Stimulated activated CD8-positive, alpha-beta memory T cell treated with anti-CD3 and anti-CD28 coated beads, Interleukin-12 subunit alpha, Interleukin-12 subunit beta, amount 100 ng/mL, for 4 hours (primary cell): Measurements from ENCODE around the gene NEUROD2.

Experiments used
- DNase-seq: peaks from one replicate; pipeline ENCODE4 v3.0.0-alpha.2; 2020; ENCODE audit warnings: low read depth

The NEUROD2 gene

DNA sequence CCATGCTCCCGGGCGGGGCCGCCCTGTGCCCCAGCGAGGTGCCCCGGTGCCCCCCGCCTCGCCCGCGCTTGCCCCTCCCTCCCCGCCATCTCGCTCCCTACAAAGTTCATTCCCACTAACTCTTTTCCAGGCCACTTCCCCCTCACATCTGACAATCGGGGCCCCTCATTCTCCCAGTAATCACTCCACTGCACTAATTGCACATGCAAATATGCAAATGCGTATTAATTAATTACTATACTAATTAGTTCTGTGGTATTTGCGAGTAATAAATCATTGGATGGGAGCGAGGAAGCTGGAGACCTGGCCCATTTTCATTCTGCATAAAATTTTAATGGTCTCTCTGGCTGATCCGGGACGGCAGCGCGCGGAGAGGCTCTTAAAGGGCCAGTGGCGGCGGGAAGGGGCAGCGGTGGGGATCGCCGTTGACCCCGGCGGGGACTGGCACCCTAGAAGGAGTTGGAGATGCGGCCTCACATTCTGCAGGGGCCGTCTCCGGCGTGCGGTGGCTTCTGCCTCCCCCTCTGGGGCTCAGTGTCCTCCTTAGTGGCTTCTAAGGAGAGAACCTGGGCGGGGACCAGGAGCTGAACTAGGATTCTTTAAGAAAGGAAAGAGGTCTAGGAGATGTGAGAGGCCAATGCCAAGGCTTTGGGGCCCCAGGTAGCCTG is 10.7 kb upstream of the NEUROD2 start:
- no peak for DNase-seq

DNA sequence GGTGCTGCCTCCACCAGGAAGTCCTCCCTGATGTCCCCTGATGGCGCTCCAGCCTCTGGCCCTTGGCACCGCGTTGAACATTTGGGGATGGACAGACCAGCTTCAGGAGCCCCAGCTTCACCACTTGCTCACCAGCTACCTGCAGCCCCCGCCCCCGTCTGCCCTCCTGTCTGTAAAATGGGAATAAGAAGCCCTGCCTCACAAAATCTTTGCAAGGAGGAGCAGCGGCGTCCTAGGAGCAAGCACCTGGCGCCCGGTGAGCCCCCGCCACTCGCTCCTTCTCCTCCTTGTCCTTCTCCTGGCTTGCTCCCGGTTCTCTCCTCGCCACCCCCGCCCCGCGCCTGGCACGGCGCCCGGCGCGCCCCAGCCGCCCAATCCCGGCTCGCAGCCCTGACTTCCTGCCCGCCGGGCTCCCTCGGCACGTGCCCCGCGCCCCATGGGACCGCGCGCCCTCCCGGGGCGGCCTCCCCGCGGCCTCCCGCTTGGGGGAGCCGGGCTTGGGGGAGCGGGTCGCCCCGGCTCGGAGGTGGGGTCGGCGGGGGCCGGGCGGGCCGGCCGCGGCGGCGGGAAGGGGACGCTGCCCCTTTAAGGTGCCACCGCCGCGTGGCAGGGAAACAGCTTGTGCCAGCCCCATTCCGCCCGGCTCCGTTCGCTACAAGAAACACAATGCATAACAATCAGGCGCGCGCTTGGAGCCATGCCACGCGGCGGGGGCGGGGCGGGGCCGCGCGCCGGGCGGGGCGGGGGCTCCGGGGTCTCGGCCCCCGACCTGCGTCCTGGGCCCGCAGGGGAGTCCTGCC is 9.9 kb upstream of the NEUROD2 start:
- peak; percentile 37 for DNase-seq

DNA sequence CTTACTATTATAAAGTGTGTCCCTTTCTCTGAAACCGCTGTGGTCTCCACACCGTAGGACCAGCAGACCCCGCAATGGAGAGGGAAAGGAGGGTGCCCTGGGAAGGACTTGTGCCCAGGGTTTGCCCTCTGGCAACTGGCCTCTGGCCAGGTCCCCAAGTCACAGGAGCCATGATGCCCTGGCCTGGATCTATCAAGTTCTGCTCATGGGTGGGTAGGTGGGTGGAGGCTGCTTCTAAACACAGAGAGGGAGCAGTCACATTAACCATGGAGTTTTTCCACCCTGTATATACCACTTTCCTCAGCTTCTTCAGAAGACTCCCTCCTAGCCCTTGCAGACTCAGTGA is 9.4 kb upstream of the NEUROD2 start:
- DNase-seq: no peak

DNA sequence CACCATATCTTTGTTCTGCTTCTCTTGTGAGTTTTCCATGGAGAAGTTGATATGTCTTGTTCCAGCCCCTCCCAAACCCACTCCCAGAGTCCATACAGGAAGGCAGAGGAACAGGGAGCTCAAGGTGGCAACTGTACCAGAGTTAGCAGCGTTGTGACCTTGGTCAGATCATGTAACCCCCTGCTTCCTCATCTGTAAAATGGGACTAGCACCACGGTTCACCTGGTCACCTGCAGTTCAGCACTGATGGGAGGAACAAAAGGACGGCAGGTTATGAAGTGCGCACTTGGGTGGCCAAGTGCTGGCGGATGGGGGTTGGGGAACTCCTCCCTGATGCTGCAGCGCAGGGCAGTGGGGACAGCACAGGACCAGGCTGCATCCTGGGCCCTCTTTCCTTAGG is 7.7 kb upstream of the NEUROD2 start:
- DNase-seq: no peak

DNA sequence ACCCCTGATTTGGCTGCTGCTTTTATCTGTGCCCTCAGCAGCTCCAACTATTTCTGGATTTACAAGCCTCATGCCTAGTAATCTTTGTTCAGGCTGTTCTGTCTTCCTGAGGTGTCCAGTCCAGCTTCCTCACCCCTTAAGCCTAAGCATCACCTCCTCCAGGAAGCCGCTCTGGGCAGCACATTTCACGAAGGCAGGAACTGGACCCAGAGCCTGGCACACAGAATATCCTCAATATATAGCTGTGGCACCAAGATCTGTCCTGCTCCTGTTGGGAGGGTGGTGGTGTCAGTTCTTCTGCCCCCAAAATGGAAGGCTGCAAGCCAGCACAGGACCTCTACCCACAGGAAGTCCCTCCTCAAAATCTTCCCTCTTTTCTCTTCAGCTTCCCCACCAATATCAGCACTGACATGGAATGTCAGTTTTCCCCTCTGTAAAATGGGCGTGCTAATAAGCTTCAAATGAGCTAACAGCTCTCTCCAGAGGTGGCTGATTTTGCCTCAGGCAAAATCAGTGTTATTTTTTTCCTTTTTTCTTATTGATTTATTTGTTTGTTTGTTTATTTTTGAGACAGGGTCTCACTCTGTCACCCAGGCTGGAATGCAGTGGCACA is 6.9 kb upstream of the NEUROD2 start:
- no peak for DNase-seq

DNA sequence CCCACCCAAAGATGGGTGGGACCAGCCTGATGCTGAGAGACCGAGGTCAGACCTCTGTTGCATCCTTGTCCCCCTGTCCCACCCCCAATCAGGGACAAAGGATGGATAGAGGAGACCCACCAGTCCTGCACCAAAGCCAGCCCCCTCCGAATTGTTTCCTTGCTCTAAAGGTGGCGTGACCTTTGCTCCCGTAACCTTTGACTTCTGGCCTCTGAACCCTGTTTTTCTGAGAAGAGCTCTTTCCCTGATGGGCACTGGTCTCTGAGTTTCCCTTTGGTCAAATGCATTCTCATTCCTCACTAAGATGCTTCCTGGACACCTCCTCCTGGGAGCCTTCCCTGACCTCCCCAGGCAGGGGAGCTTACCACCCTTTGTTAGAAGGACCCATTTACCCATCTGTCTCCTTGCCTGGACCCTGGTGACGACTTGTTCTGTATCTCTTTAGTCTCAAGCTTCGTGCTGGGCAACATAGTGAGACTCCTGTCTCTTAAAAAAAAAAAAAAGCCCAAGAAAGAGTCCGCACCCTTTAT is 5.3 kb upstream of the NEUROD2 start:
- DNase-seq: no peak

DNA sequence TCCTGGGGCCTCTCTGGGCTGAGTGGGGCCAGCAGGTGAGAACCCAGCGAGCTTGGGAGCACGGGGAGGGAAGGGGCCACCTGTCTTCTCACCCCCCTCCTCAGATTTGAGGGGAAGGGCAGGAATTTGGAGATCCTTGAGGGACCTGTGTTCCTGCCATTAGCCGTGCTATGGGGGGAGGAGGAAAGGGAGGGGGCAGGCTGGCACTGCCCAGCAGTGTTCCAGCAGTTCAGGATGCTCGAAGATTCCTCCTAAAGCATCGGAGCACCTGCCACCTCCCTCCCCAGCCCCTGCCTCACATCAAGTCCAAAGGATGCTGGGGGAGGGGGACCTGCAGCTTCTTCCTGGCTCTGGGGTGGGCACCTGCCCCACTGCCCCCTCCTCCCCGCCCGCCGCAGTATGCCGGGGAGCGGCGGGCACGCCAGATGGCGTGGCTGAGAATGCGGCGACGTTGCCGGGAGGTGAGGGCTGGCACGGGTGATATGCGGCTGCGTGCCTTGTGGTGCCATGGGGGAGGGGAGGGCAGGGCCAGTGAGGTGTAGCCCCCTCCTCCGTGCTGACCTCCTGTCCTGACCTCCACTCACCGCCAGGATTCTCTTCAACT is 4.7 kb upstream of the NEUROD2 start:
- no peak for DNase-seq

DNA sequence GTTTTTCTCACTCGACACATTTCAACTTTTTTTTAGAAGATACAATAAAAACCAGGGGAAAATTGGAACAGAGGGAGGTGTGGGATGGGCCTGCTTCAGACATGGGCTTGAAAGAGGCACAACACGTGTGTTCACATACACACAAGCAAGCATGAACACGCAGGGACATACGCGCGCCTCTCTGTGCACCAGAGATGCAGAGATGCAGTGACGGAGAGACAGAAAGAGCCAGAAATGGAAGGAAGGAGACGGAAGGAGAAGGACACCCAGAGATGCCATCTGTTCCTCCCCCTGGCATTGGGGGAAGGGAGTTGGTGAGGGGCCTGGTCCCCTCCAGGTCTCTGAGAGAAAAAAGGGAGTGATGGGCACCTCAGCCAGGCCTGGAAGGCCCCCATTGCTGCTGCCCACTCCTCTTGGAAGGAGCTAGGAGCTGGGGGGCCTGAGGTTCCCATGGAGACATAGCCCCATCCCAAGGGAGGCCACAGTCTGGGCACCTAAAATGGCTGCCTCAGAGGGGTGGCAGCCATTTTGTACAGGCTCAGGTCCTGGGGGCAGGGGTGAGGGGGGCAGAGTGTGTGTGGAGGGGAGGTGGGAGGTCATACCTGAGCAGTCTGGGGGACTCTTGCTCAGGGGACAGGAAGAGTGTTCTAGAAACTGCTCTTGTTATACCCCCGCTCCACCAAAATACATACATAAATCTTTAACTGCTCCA is 3.8 kb upstream of the NEUROD2 start:
- DNase-seq: no peak

DNA sequence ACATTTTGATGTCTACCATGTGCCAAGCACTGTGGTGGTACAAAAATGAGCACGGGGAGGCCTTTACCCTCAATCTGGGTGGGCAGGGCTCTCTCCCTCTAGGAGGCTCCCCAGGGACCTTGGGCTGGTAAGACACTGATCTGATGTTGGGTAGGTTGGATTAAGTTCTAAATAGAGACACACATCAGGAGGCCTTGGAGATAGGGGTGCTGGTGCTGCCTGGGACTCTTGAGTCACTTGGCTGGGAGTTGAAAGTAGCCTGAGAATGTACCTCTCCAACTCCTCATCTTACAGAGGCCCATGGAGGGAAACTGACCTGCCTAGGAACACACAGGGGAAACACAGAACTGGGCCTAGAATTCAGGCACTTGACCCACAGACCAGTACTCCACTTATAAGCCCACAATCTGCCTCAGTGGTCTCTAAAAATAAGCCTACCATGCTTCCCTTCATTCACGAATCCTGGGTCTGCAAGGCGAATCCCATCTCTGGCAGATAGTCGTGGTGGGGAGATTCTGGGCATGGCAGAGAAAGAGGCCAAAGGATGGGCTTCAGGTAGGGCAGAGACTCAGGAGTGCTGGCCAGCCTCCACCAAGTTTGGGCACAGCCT is 1.8 kb upstream of the NEUROD2 start:
- no peak for DNase-seq

DNA sequence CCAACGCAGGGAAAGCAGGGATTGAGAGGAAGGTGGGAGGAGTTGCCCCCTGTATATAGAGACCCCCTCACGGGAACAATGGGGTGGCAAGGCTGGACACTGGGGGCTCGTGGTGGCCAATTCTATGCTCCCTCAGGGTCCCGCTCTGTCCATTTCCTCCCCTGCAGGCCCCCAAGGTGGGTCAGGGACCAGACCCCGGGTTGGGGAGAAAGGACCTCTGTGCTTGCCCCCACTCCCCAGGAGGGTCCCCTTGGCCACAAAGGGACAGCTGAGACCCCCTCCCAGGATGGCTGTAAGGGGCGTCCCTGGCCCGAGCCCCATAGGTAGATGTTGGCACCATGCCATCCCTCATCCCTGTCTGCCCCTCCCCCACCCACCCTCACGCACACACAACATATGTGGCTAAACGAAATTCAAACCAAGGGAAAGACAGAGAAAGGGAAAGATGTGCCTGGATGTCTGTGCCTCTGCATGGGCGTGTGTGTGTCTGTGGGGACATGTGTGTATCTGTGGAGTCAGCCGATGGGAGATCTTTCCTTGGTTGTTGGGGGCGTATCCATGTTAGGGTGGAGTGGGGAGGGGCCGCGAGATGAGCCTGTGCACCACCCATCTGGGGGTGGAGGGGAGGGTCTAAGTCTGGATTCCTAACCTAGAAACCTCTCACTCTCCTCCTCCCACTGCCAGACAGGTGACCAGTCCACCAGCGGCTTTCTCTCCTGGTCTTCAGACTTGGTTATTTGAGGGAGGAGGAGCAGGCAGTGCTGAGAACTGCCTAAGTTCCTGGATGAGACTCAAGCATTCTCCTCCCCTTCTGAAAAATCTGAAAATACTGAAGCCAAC is 642 bp upstream of the NEUROD2 start:
- no peak for DNase-seq

DNA sequence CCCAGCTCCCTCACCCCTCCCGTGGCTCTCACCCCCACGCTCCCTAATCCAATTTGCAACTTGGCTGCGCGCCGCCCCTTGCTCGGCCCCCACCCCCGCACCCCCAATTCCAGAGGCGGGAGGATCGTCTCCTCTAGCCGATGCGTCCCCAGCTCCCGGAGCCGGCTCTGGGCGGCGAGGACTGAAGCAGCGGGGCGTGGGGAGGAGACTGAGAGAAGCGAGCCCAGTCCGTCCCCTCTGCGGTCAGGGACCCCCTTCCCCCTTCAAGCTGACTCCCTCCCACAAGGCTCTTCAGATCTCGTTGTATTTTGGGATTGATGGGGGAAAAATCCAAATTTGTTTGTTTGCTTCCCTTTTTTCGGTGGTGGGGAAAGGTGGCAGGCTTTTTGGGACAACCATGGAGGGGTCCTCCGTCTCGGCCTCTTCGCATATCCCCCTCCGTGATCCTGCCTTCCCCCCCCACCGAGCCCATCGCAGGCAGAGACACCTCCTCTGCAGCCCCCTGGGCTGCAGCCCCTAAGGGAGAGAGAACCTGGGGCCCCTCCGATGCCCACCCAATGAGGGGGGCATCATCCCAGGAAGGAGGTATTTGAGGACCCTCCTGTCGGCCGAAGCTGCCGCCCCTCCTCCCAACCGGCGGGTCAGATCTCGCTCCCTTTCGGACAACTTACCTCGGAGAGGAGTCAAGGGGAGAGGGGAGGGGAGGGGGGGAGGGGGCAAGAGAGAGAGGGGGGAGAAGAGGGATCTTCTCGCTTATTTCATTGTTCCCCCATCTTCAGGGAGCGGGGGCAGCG is 466 bp downstream of the NEUROD2 start:
- DNase-seq: no peak

DNA sequence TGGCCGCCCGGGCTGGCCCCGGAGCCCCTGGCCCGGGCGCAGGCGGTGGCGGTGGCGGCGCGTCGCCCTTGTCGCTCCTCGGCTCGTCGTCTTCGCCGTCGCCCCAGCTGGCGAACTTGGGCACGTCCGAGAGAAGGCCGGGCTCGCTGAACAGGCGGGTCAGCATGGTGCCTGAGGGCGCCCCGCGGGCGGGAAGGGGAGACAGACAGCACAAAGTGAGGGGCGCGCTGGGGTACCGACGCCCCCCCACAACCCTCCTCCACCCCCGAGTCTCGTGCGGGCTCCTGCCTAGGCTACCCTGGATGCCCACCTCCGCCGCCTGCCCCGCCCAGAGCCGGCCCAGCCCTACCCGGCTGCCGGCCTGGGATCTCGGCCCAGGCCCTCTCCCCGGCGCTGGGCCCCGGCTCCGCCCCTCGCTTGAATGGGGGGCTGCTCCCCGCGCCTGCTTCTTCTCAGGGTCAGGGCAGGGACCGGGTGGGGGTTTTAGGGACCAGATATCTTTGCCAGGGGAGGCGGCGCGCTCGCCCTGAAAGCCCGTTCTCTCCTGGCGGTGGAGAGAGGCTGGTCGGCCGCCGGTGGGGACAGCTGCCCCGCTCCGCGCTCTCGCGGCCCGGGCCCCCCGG is 1.2 kb downstream of the NEUROD2 start:
- no peak for DNase-seq

DNA sequence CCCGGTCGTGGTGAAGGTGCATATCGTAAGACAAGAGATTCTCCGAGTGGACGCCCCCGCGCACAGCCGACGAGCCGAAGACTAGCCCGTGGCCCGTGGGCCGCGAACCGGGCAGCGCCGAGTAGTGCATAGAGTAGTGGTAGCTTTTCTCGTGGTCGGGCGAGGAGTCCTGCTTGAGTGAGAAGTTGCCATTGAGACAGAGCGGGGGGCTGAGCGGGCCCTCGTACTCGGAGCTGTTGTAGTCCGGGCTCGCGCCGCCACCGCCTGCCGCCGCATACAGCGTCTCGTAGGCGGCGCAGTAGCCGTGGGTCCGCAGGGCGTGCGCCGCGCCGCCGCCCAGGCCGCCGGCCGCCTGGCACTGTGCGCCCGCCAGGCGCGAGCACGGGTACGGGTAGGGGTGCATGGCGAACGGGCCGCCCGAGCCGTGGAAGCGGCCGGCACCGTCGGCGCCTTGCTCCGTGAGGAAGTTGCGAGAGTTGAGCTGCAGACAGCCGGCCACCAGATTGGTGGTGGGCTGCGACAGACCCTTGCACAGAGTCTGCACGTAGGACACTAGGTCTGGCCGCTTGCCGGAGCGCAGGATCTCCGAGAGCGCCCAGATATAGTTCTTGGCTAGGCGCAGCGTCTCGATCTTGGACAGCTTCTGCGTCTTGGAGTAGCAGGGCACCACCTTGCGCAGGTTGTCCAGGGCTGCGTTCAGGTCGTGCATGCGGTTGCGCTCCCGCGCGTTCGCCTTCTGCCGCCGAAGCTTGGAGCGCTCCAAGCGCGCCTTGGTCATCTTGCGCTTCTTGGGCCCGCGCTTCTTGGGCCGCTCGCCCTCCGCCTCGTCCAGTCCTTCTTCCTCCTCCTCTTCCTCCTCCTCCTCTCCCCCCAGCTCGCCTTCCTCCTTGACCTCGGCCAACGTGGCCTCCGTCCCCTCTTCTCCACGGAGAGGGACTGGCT is 2.0 kb downstream of the NEUROD2 start:
- no peak for DNase-seq

DNA sequence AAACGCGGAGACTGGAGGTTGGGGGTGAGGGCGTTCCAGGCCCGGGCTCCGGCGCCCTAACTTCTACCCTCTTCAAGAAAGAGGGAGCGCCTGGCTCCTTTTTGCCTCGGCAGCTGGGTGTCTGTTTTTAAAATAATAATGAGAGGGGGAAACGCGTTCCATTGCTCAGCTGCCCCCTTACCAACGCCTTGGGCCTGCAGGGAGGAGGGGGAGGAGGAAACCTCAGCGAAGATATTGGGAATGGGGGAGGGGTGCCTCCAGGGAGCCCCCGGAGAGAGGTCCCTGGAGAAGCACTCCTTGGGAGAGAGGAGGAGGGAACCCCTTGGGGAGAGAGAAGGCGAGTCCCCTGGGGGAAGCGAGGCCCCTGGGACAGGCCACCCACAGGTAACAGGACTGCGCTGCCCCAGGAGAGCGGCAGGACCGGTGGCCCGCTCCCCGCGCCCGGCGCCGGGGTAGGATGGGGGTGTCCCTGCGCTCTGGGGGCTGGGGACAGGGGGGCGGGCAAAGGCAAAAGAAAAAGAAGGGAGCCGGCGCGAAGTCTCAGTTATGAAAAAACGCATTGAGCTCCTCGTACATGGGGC is 2.7 kb downstream of the NEUROD2 start:
- no peak for DNase-seq

DNA sequence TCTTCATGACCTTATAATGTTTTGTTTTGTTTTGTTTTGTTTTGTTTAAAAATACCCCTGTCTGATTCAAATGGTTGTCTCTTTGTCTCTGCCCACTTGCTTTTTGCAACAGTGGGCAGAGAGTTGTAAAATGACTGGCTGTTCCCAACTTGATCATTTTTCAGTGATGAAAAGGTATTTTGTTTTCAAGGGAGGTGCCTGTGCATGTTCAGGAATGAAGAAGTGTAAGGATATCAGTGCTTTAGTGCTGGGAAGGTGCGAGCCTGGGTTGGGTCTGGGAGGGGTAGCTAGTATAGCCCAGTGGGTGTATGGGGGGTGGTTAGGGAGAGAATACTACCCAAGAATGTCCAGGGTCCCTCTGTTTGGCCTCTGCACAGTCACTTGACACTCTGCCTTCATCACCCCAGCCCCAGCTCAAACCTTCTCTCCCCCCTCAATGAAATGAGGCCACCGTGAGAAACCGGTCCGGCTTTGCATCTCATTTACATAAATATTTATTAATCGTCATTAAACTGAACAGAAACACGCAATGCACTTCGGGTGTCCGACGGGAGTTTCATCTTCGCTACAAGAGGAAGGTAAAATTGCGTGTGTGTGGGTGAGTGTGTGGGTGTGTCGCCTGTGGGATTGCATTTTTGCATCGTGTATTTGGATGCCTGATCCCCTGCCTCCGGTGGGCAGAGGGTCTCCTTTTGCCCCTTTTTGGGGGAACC is 4.3 kb downstream of the NEUROD2 start:
- DNase-seq: no peak

DNA sequence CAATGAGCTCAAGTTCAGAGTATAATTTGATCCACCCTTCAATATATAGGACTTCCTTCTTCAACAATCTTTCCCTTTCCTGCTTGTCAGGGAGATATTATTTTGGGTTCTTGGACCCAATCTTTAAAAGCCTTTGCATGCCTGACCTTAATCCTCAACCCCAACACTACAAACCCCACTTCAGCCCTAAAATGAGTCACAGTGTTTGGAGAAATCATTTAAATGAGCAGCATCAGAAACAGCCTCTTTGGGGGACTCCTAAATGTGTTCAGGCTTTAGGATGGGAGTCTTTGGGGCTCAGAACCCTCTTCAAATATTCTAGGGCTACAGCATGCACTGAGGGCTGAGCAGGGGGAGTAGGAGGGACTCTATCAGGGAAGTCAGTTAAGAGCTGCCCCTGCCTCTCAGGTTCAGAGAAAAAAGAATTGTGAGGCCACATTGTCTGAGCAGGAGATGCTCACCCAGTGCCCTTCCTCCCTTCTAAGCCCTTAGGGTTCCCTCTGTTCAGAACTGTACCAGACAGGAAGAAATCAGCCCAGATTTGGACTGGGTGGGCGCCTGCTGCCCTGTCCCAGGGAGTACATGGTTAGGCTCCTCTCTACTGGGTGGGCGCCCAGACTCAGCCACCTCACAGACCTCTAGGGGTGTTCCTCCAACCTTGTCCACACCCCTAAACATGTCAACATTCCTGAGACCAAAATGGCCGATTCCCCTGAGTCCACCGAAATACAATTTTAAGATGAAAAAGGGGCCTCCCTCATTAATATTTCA is 5.0 kb downstream of the NEUROD2 start:
- DNase-seq: no peak
